HG03460 (cell line): ENCODE data around the gene CHMP2B.

Source experiments
- ATAC-seq: cut with Tn5 transposase; IDR thresholded peaks from one replicate; pipeline ENCODE4 v1.9.1; 2021; ENCODE audit not compliant: unreplicated experiment

Gene CHMP2B

GRCh38 chr3:87227104-87227834 is at the start of gene CHMP2B:
Gene CHMP2B, plus strand, starts transcription at chr3:87227309. Its CDS starts 214 bp downstream, at chr3:87227523.
- ATAC-seq, result peak; percentile 92

GRCh38 chr3:87179642-87180041 is 47.5 kb upstream of the CHMP2B start:
- ATAC-seq, result no peak

GRCh38 chr3:87181551-87181950 is 45.6 kb upstream of the CHMP2B start:
- ATAC-seq, result no peak

- no peak for ATAC-seq
Measured at GRCh38 chr3:87182023-87182422, 45.1 kb upstream of the CHMP2B start.

GRCh38 chr3:87186608-87187159 is 40.4 kb upstream of the CHMP2B start:
- no peak for ATAC-seq

GRCh38 chr3:87191175-87191574 is 35.9 kb upstream of the CHMP2B start:
- no peak for ATAC-seq

GRCh38 chr3:87191641-87192040 is 35.5 kb upstream of the CHMP2B start:
- no peak for ATAC-seq

- no peak for ATAC-seq
Measured at GRCh38 chr3:87196879-87197278, 30.2 kb upstream of the CHMP2B start.

GRCh38 chr3:87197531-87197930 is 29.6 kb upstream of the CHMP2B start:
- ATAC-seq, result no peak

GRCh38 chr3:87198774-87199173 is 28.3 kb upstream of the CHMP2B start:
- ATAC-seq, result no peak

GRCh38 chr3:87199628-87200027 is 27.5 kb upstream of the CHMP2B start:
- no peak for ATAC-seq

GRCh38 chr3:87200060-87200647 is 27.0 kb upstream of the CHMP2B start:
- ATAC-seq, result no peak

GRCh38 chr3:87201727-87202126 is 25.4 kb upstream of the CHMP2B start:
- ATAC-seq, result no peak

- no peak for ATAC-seq
Measured at GRCh38 chr3:87203809-87204208, 23.3 kb upstream of the CHMP2B start.

GRCh38 chr3:87206070-87206469 is 21.0 kb upstream of the CHMP2B start:
- no peak for ATAC-seq

GRCh38 chr3:87206635-87207034 is 20.5 kb upstream of the CHMP2B start:
- no peak for ATAC-seq

GRCh38 chr3:87207460-87207859 is 19.6 kb upstream of the CHMP2B start:
- ATAC-seq, result no peak

GRCh38 chr3:87209111-87209510 is 18.0 kb upstream of the CHMP2B start:
- ATAC-seq, result no peak

- ATAC-seq, result no peak
Measured at GRCh38 chr3:87218560-87218959, 8.5 kb upstream of the CHMP2B start.

GRCh38 chr3:87219611-87220010 is 7.5 kb upstream of the CHMP2B start:
- no peak for ATAC-seq

- no peak for ATAC-seq
Measured at GRCh38 chr3:87225659-87226058, 1.4 kb upstream of the CHMP2B start.

GRCh38 chr3:87227835-87228144 is 681 bp downstream of the CHMP2B start:
- ATAC-seq, result peak; percentile 2

- no peak for ATAC-seq
Measured at GRCh38 chr3:87228316-87228715, 1.2 kb downstream of the CHMP2B start.
